ENCODE measurements around the gene RAET1L.
"Not testable (repeated sequence)": the region's sequence is repeated elsewhere in the genome, so short reads cannot be mapped to it uniquely, and the experiment has no call there.

The RAET1L gene

GRCh38 chr6:150044621-150045145 lies 19.4 kb upstream of the RAET1L start:
- no peak for DNase-seq

- DNase-seq = no peak
These were observed 18.4 kb upstream of the RAET1L start for GRCh38 chr6:150043501-150044412.

GRCh38 chr6:150043096-150043495 lies 17.8 kb upstream of the RAET1L start:
- no peak for DNase-seq

- no peak for DNase-seq
These were observed 13.1 kb upstream of the RAET1L start for GRCh38 chr6:150038202-150039062.

GRCh38 chr6:150037526-150038201 lies 12.3 kb upstream of the RAET1L start:
- DNase-seq = no peak

GRCh38 chr6:150036081-150036480 lies 10.7 kb upstream of the RAET1L start:
- DNase-seq = no peak

GRCh38 chr6:150033207-150033771 lies 8.0 kb upstream of the RAET1L start:
- DNase-seq = no peak

- no peak for DNase-seq
These were observed 7.3 kb upstream of the RAET1L start for GRCh38 chr6:150032598-150032997.

GRCh38 chr6:150030611-150031010 lies 5.3 kb upstream of the RAET1L start:
- DNase-seq = no peak

- DNase-seq = no peak
These were observed 4.4 kb upstream of the RAET1L start for GRCh38 chr6:150029749-150030148.

- no peak for DNase-seq
These were observed 3.9 kb upstream of the RAET1L start for GRCh38 chr6:150029276-150029675.

GRCh38 chr6:150028799-150029198 lies 3.5 kb upstream of the RAET1L start:
- DNase-seq = no peak

- no peak for DNase-seq
These were observed 2.7 kb upstream of the RAET1L start for GRCh38 chr6:150027806-150028565.

GRCh38 chr6:150026976-150027805 lies 1.9 kb upstream of the RAET1L start:
- DNase-seq = no peak

GRCh38 chr6:150024646-150025155 lies 631 bp downstream of the RAET1L start:
- DNase-seq = no peak

- DNase-seq = not testable (repeated sequence)
These were observed 1.3 kb downstream of the RAET1L start for GRCh38 chr6:150024021-150024420.

GRCh38 chr6:150021870-150022269 lies 3.5 kb downstream of the RAET1L start:
- DNase-seq = not testable (repeated sequence)

GRCh38 chr6:150018846-150019580 lies 6.3 kb downstream of the RAET1L start:
- no peak for DNase-seq

- not testable (repeated sequence) for DNase-seq
These were observed 8.2 kb downstream of the RAET1L start for GRCh38 chr6:150017186-150017521.
